GM23248 (cell line): ENCODE data around the gene AQR.

Experiments used
- EZH2 ChIP-seq: fragments of 200-600 bp; sonication (generic); IDR thresholded peaks from 2 replicates; pipeline ENCODE4 v1.6.1; 2018; ENCODE audit warnings: antibody characterized with exemption, mild to moderate bottlenecking; ENCODE audit not compliant: insufficient read depth, poor library complexity, severe bottlenecking
- EZH2phosphoT487 ChIP-seq: fragments of 200-600 bp; sonication (generic); IDR thresholded peaks from 2 replicates; pipeline ENCODE4 v1.6.1; 2018; ENCODE audit warnings: antibody characterized with exemption, moderate library complexity, mild to moderate bottlenecking, low read depth; ENCODE audit not compliant: insufficient read depth

GRCh38 chr15:34942363-34942762 lies 27.2 kb downstream of the AQR start:
- TF ChIP-seq EZH2 (no peak), EZH2phosphoT487 (no peak)
